AG10803 (cell line): ENCODE results near the gene JAKMIP2.
"Not testable (repeated sequence)": the region's sequence is repeated elsewhere in the genome, so short reads cannot be mapped to it uniquely, and the experiment has no call there.

Experiments
- DNase-seq: peaks from one replicate; pipeline ENCODE4 v3.0.0; 2010; ENCODE audit warnings: low read depth
- H3K4me3 ChIP-seq: 2 replicates; pipeline ENCODE4 v1.5.1; 2011; ENCODE audit warnings: mild to moderate bottlenecking, low read length, control low read depth
- TF ChIP-seq, protein P1 (sequence below): conservative IDR thresholded peaks from 2 replicates; pipeline ENCODE4 v1.5.1; 2011; ENCODE audit warnings: mild to moderate bottlenecking, low read length, control low read depth, inconsistent platforms

Gene JAKMIP2

DNA sequence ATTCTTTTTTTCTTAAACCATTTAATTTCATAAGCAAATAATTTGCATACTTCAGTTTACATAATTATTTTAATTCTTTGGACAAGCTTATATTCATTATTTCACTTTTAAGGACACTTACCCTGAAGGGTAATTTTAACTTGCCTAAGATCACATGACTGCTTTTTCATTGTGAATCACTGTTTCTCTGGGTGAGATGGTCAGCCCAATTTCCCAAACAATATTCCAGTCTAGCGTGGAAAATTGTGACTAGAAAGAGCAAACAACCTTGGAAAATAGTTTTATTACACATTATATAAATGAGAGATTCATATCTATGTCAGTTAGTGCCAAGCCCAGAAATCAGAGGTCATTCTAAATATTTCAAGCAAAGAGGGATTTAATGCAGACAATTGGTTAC, 21.4 kb upstream of the JAKMIP2 start:
- TF ChIP-seq, protein P1, sequence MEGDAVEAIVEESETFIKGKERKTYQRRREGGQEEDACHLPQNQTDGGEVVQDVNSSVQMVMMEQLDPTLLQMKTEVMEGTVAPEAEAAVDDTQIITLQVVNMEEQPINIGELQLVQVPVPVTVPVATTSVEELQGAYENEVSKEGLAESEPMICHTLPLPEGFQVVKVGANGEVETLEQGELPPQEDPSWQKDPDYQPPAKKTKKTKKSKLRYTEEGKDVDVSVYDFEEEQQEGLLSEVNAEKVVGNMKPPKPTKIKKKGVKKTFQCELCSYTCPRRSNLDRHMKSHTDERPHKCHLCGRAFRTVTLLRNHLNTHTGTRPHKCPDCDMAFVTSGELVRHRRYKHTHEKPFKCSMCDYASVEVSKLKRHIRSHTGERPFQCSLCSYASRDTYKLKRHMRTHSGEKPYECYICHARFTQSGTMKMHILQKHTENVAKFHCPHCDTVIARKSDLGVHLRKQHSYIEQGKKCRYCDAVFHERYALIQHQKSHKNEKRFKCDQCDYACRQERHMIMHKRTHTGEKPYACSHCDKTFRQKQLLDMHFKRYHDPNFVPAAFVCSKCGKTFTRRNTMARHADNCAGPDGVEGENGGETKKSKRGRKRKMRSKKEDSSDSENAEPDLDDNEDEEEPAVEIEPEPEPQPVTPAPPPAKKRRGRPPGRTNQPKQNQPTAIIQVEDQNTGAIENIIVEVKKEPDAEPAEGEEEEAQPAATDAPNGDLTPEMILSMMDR = no peak
- H3K4me3 ChIP-seq = no peak overlapping the region
- DNase-seq = no peak

DNA sequence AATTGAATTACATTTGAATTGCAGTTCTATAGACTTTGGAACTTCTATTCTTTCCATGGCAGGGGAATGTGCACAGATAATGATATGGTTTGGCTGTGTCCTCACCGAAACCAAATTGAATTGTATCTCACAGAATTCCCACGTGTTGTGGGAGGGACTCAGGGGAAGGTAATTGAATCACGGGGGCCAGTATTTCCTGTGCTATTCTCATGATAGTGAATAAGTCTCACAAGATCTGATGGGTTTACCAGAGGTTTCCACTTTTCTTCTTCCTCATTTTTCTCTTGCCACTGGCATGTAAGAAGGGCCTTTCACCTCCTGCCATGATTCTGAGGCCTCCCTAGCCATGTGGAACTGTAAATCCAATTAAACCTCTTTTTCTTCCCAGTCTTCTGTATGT, 20.6 kb upstream of the JAKMIP2 start:
- H3K4me3 ChIP-seq, DNase-seq: not testable (repeated sequence)

DNA sequence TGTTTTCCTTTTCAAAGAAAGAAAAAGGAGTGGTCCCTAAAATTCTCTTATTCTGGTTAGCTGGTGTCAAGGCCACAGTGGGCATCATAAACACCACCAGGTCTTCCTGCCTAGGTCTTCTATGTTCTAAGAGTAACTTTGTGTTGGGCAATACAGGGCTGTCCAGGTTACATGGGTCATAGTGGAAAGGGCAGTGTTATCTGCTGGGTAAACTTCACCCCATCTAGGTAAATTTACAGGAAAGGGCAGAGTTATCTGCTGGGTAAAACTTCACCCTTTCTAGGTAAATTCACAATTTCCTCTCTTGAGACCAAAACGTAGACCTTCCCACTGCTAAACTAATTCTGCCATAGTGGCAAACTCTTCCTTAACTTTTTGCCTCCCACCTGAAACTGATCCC, 18.9 kb upstream of the JAKMIP2 start:
- H3K4me3 ChIP-seq = no peak overlapping the region
- TF ChIP-seq, protein P1 = no peak
- no peak for DNase-seq

DNA sequence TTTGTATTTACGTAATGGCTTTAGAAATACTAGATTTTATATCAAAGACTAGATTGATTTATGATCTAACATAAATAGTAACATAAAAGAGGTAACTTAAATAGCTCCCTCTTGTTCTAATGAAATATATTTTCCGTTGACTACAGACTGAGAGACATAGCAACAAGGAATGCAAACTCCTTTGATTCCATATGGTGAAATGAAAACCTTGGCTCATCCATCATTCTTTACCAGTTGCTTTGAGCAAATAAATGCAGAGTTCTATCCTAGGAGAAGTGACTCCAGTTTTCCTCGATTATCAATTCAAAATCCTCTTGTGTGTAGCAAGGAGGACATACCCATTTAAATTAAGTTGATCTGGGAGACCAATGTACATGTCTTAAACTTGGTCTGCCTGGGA, 18.0 kb upstream of the JAKMIP2 start:
- no peak for DNase-seq
- no peak overlapping the region for H3K4me3 ChIP-seq
- TF ChIP-seq, protein P1 = no peak

DNA sequence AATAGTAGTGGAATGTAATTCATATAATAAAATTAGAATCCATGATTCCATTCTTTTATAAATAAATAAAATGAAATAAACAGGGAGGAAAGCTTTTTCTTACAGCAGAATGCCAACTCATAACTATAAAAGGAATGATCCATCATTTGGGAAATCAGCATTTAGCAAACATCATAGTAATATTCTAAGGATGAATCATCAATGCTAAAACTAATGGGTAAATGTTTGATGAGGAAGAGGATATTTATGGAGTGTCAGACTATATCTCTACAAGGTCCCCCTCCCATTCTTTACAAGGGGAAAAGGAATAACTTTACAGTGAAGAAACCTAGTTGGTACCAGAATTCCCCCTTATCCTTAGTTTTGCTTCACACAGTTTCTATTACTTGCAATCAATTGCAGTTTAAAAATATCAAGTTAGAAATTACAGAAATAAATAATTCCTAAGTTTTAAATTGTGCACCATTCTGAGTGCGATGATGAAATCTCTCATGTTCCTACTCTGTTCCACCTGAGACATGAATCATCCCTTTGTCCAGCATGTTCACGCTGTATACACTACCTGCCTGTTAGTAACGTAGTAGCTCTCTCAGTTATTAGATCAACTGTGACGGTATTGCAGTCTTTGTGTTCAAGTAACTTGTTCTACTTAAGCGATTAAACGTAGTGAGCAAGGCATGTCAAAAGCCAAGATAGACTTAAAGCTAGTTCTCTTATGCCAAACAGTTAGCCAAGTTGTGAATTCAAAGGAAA, 14.2 kb upstream of the JAKMIP2 start:
- no peak for DNase-seq
- TF ChIP-seq, protein P1 = no peak

DNA sequence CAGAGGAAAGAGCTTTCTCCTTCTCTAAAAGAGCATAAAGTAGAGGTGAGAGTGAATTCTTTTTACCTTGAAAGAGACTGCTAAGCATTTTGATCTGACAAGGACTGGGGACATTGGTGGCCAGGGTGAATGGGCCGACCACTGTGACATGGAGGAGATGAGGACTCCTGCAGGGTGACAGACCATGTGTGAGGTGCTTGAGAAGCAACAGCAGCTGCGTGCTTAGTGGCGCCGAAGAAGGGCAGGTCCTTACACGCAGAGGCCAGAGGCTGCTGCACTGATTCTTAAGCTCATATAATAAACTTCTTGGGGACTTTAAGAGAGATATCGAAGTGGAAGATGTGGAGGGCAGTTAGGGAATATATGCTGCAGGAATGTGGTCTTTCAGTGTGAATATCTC, 8.7 kb upstream of the JAKMIP2 start:
- no peak overlapping the region for H3K4me3 ChIP-seq
- DNase-seq = no peak
- TF ChIP-seq, protein P1 = no peak

More for the DNA sequence above, 14.2 kb upstream of the JAKMIP2 start:
- H3K4me3 ChIP-seq = no peak overlapping the region

DNA sequence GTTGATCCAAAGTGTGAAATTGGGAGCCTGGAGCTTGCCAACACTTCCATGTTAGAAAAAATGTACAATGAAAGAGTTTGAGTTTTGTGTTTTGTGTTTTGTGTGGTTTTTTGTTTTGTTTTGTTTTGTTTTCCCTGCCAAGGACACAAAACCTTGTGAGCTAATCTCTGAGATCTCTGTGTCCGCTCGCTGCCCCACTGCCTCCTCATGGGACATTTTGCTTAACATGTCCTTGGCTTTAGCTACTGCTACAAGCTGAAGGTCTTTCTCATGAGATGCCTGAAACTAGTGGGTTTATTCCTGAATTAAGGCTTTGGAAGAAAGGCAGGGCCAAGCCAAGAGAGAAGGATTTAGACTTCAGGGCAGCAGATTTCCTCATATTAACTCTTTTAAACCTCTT, 7.3 kb upstream of the JAKMIP2 start:
- DNase-seq = no peak
- no peak overlapping the region for H3K4me3 ChIP-seq
- TF ChIP-seq, protein P1 = no peak
